HG03432 (cell line): Measurements from ENCODE around the gene BZW2.

Experiments used
- ATAC-seq: cut with Tn5 transposase; IDR thresholded peaks from one replicate; pipeline ENCODE4 v1.9.1; 2021; ENCODE audit warnings: mild to moderate bottlenecking, moderate library complexity; ENCODE audit not compliant: unreplicated experiment

BZW2 gene

GRCh38 chr7:16712916-16713315 is 66.9 kb downstream of the BZW2 start:
- ATAC-seq: no peak

- no peak for ATAC-seq
These were observed 69.9 kb downstream of the BZW2 start for GRCh38 chr7:16715928-16716327.

GRCh38 chr7:16718111-16718656 is 72.2 kb downstream of the BZW2 start:
- no peak for ATAC-seq

- no peak for ATAC-seq
These were observed 73.7 kb downstream of the BZW2 start for GRCh38 chr7:16719699-16720098.

DNA sequence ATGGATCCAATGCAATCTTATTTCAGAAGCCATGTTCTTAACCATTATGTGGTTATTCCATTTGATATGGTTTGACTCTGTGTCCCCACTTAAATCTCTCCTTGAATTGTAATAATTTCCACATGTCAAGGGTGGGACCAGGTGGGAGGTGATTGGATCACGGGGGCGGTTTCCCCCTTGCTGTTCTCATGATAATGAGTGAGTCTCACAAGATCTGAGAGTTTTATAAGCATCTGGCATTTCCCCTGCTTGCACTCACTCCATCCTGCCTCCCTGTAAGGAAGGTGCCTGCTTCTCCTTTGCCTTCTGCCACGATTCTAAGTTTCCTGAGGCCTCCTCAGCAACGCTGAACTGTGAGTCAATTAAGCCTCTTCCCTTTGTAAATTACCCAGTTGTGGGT is 75.6 kb downstream of the BZW2 start:
- no peak for ATAC-seq

GRCh38 chr7:16724344-16724743 is 78.4 kb downstream of the BZW2 start:
- no peak for ATAC-seq

DNA sequence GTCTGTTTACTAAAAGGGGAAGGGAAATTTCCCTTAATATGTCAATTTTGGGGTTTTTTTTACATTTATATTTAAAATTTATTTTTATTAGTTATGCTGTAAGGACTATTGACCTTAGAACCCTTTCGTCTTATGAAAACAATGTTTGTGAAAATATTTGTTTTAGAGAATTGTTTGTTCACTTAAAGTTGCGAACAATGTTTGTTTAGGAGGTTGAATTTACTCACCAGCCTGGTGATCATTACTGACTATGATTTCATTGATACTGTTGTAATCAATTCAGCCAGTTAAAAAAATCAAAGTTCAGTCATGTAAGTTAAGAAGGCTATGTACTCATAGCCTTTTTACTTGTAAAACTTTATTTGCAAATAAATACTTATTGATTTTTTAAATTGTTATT is 80.2 kb downstream of the BZW2 start:
- no peak for ATAC-seq

DNA sequence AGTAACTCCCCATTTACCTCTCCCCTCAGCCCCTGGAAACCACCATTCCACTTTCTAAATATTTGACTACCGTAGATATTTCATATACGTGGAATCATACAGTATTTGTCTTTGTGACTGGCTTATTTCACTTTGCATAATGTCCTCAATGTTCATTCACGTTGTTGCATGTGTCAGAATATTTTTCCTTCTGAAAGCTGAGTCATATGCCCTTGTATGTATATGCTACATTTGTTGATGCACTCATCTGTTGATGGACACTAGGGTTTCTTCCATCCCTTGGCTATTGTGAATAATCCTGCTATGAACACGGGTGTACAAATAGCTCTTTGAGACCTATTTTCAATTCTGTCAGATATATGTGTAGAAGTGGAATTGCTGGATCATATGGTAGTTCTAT is 81.8 kb downstream of the BZW2 start:
- ATAC-seq: no peak

DNA sequence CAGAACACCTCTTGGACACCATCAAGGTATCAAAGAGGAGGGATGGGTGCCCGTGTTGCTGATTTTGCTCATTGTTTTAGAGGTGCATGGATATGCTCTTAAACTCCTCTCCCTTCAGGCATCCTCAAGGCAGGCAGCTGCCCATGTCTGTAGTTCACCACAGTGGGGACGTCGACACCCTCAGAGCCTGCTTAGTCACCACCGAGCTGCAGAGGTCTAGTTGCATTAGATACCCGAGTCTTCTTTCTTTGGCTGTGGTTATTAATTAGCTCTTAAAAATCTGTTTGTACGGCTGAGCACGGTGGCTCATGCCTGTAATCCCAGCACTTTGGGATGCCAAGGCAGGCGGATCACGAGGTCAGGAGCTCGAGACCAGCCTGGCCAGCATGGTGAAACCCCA is 82.8 kb downstream of the BZW2 start:
- ATAC-seq: no peak

DNA sequence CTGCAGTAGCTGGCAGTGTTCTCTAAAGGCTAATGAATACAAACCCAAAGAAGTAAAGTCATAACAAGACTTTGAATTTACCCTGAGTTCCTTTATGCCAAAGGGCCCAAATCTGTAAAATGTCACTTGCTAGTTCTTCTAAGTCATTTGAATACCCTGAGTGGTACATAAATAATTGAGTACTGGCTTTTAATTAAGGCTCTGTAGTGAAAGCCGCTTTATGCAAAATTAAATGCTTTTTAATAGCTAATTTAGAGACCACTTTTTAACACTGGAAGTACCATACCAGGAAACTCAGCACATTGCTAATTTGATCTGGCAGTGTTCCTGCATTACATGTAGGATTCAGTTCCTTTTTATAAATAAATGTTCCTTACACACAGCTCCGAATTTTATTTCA is 83.6 kb downstream of the BZW2 start:
- no peak for ATAC-seq

DNA sequence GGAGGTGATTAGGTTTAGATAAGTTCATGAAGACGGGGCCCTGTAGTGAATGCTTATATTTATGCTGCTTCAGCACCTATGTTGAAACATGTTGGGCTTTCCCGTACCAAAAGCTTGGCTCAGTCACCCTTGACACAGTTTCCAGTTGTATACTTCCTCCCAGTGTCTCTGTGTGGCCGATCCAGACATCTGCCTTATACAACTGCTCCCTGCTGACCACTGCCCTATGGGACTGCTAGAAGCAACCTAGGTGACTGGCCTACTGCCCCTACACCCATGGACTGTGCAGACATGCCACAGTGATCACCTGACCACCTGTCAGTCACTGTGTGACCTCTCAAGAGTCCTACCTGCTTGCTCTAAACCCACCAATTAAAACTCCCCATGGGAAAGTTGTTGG is 85.0 kb downstream of the BZW2 start:
- ATAC-seq: no peak

GRCh38 chr7:16732828-16733227 is 86.8 kb downstream of the BZW2 start:
- no peak for ATAC-seq

- no peak for ATAC-seq
These were observed 88.3 kb downstream of the BZW2 start for GRCh38 chr7:16734148-16734726.

GRCh38 chr7:16735020-16735419 is 89.0 kb downstream of the BZW2 start:
- no peak for ATAC-seq

- no peak for ATAC-seq
These were observed 92.2 kb downstream of the BZW2 start for GRCh38 chr7:16738011-16738688.

GRCh38 chr7:16739863-16740622 is 94.1 kb downstream of the BZW2 start:
- no peak for ATAC-seq

DNA sequence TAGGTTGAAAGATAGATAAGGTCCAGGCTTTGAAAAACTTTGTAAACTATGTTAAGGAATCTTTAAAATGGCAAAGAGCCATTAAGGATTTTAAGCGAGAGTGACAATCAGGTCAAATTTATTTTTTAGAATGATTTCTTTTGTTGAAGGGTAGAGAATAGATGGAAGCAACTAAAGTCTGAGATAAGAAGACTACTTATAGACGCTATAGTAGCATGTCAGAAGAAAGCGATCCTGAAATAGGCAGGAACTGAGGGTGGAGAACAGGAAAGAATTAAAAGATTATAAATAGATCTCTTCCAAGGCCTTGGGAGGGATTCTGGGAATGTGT is 94.6 kb downstream of the BZW2 start:
- no peak for ATAC-seq

- no peak for ATAC-seq
These were observed 95.0 kb downstream of the BZW2 start for GRCh38 chr7:16740996-16741395.

GRCh38 chr7:16741676-16742075 is 95.7 kb downstream of the BZW2 start:
- ATAC-seq: no peak

GRCh38 chr7:16742547-16742946 is 96.6 kb downstream of the BZW2 start:
- ATAC-seq: no peak

DNA sequence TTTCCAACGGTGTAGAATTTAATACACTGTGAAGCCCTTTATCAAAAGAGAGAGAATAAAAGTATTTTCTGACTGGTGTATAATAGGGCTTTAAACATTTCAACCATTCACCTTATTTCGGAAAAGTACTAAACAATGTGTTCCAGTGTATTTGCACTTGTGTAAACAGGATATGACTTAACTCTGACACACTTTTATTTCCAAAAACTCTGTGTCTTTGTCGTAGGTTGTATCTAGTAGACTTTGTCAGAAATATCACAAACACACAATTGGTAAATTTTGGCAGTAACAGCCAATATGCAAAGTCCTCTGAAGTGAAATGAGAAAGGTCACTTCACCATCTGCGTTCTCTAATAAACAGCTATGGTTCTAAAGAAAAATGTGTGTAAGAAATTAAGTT is 97.3 kb downstream of the BZW2 start:
- ATAC-seq: no peak
